GM10266 (cell line): ENCODE data around the gene ARL8A.

Experiments used
- DNase-seq: peaks from one replicate; pipeline ENCODE4 v3.0.0; 2012; ENCODE audit errors: extremely low spot score
- CTCF ChIP-seq: IDR thresholded peaks from 2 replicates; pipeline ENCODE4 v1.5.1; 2012; ENCODE audit warnings: mild to moderate bottlenecking, low read depth; ENCODE audit not compliant: control insufficient read depth, insufficient read depth; ENCODE audit errors: missing control alignments

Gene ARL8A

GRCh38 chr1:202106340-202107254 lies 37.9 kb downstream of the ARL8A start:
- no peak for DNase-seq
- TF ChIP-seq CTCF: no peak

- no peak for TF ChIP-seq CTCF
- DNase-seq: no peak
These were observed 38.8 kb downstream of the ARL8A start for GRCh38 chr1:202105571-202106339.

- no peak for TF ChIP-seq CTCF
- DNase-seq: no peak
These were observed 40.5 kb downstream of the ARL8A start for GRCh38 chr1:202104073-202104472.

GRCh38 chr1:202101184-202101583 lies 43.4 kb downstream of the ARL8A start:
- DNase-seq: no peak
- no peak for TF ChIP-seq CTCF

- no peak for DNase-seq
- no peak for TF ChIP-seq CTCF
These were observed 50.7 kb downstream of the ARL8A start for GRCh38 chr1:202093858-202094257.

- no peak for TF ChIP-seq CTCF
- no peak for DNase-seq
These were observed 53.5 kb downstream of the ARL8A start for GRCh38 chr1:202090994-202091393.

GRCh38 chr1:202088206-202088605 lies 56.3 kb downstream of the ARL8A start:
- no peak for TF ChIP-seq CTCF
- no peak for DNase-seq
